GM20431 (cell line): ENCODE results near the gene ZNF385B.

Source experiments
- in situ Hi-C: fragments of 300-500 bp; cut with MseI, MboI; formaldehyde crosslinking; loops from one replicate; pipeline ENCODE4 v1.15.0; 2020; ENCODE audit warnings: low sequenced_read_pairs; ENCODE audit not compliant: unreplicated experiment

The ZNF385B gene

DNA sequence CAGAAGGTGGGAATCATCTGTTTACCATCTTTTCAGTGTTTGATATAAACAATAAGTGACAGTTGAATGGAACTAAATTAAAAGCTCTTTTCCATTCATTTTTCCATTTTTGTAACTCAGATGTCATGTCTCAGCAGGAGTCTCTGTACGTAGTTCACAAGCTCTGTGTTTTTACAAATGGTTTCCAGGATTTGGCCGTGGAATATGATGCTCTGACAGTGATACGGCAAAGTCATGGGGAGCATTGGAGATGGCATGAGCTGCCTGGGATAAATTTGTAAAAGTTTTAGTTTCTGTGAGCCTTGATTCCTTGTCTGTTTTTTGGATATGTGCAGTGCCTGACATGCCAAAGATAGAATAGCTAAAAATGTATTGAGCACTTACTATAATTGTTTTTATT is 428.7 kb downstream of the ZNF385B start:
- in situ Hi-C loops, result loop anchor here (25.0 kb wide), 2 partner anchors 220 to 645 kb away; no protein-coding TSS in a partner anchor

GRCh38 chr2:179429597-179429996 is 431.8 kb downstream of the ZNF385B start:
- in situ Hi-C loops, result loop anchor here (25.0 kb wide), 2 partner anchors 217 to 642 kb away; no protein-coding TSS in a partner anchor

DNA sequence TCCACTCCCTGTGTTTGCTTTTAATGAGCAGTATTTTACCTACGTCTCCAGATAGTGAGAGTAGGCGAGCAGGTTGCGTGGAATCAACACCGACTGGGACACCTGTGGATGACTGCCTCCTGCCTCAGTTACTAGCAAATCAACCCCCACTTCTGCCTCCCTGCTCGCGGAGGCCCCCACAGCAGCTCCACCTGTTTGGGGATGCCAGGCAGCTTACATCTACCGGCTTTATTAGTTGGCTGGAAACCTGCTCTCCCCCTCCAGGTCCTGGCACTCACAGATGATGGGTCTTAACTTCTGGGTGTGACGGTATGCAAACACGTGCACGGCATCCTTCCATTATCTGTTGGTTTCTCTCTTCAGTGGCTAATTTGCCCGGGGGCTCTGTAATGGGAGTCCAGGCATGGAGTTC is 432.3 kb downstream of the ZNF385B start:
- in situ Hi-C loops, result loop anchor here (25.0 kb wide), 2 partner anchors 217 to 642 kb away; no protein-coding TSS in a partner anchor

DNA sequence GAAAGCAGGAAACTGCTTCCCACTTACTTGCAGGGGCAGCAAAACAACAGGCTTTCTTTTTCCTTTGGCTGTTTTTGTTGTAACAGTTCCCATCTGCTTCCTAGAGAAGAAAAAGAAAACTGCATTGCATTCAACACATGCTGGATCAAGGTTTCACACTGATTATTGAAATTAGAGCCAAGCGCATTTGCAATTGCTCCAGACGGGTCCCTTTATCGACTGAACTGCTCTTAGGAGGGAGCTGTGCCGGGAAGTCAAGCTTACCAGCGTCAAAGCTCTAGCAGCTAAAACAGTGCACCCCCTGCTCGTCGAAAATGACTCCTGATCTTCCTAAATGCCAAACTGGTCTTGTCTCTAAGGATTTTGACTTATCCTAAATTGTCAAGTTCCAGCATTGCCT is 432.8 kb downstream of the ZNF385B start:
- in situ Hi-C loops, result loop anchor here (25.0 kb wide), 2 partner anchors 216 to 641 kb away; no protein-coding TSS in a partner anchor

- in situ Hi-C loops, result loop anchor here (25.0 kb wide), 2 partner anchors 215 to 640 kb away; no protein-coding TSS in a partner anchor
These were observed 434.3 kb downstream of the ZNF385B start for GRCh38 chr2:179427065-179427464.

- in situ Hi-C loops, result loop anchor here (25.0 kb wide), 1 partner anchor 313 kb away; no protein-coding TSS in a partner anchor
These were observed 436.8 kb downstream of the ZNF385B start for GRCh38 chr2:179424571-179424970.

DNA sequence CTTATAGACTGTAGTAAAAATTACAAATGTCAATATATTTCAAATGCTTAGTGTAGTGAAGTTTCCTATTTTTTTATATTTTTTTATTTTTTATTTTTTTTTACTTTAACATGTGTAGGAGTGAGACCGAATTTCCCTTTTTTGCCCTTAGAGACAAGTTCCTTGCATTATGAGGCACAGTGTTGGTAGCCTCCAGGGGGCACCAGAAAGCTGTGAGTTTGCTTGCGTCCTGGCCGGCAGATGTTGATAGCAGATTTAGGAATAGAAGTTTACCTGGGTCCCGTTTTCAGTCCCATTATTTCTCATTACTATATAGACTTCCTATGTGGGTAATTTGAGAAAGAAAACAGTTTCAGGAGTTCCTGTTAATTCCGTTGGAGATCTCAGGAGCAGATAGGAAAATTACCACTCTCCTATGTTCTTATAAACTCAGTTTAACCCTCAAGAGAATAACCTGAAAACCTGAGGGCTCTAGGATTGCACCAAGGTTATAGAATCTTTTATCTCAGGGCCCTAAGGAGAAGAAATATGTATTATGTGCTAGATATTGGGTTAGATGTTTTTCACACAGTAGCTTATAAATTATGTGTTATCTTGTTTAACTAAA is 439.3 kb downstream of the ZNF385B start:
- in situ Hi-C loops, result loop anchor here (25.0 kb wide), 1 partner anchor 315 kb away; no protein-coding TSS in a partner anchor

GRCh38 chr2:179417436-179417949 is 443.9 kb downstream of the ZNF385B start:
- in situ Hi-C loops, result loop anchor here (25.0 kb wide), 1 partner anchor 320 kb away; no protein-coding TSS in a partner anchor

DNA sequence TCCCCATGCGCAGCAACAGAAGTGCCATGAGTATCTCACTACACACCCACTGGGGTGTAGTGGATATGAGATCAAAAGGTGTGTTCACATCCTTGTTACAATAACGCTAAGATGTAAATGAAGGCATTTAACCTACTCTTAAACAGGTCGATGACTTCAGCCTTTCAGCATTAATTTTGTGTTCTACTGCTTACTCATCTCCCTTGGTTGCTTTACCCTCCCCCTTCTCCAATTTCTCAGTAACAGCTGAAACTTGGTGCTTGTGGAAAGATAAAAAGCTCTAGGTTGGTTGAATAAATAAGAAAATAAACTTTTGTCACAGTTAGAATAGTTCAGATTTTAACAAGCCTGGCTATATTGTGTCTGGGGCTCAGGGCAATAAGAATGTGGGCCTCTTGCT is 449.3 kb downstream of the ZNF385B start:
- in situ Hi-C loops, result loop anchor here (25.0 kb wide), 1 partner anchor 325 kb away; no protein-coding TSS in a partner anchor

DNA sequence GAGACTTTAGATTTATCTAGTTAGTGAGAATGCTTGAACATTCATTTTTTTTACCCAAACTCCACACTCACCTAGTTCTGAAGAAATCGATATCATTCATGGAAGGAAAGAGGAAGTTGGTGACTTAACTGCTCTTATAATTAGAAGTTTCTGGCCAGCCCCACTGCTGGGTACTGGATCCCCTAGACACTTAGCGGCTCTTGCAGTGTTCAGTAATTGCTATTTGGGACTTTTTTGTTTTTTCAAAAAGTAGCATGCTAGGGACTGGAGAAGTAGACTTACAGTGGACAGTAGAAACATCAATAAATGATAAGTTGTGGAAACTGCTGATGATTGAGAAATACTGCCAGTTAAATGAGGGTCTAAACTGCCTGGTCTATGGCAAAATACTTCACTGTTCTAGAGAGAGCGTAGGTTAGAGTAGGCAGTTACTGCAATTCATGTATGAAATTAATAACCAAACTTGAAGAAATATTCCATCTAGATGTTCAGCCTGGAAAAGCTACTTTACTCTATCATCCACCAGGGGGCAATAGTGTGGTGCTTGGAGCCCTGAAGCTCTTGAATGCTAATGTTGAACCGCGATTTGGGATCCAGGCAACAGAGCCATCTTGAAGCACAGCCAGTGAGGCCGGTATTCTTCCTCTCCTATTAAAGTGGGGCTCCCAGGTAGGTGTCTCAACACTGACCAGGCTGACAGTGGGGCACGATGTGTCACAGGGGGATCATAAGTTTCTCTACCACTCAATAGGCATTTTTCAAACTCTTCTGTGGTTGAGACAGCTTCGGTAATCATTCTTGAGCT is 450.7 kb downstream of the ZNF385B start:
- in situ Hi-C loops, result loop anchor here (25.0 kb wide), 1 partner anchor 327 kb away; no protein-coding TSS in a partner anchor

GRCh38 chr2:179403624-179404023 is 457.8 kb downstream of the ZNF385B start:
- in situ Hi-C loops, result loop anchor here (25.0 kb wide), 1 partner anchor 334 kb away; no protein-coding TSS in a partner anchor

DNA sequence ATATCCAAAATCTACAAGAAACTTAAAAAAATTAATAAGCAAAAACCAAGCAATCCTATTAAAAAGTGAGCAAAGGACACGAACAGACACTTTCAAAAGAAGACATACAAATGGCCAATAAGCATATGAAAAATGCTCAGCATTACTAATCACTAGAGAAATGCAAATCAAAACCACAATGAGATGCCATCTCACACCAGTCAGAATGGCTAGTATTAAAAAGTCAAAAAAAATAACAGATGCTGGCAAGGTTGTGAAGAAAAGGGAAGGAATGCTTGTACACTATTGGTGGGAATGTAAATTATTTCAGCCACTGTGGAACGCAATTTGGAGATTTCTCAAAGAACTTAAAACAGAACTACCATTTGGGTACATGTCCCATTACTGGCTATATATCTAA is 467.9 kb downstream of the ZNF385B start:
- in situ Hi-C loops, result no loop called here
